SW480 (cell line): ENCODE measurements around the gene DIP2B.
"Not testable (repeated sequence)": the region's sequence is repeated elsewhere in the genome, so short reads cannot be mapped to it uniquely, and the experiment has no call there.

Experiments used
- DNase-seq: peaks from one replicate; pipeline ENCODE4 v3.0.0-alpha.2; 2016; ENCODE audit warnings: low spot score

Gene DIP2B

DNA sequence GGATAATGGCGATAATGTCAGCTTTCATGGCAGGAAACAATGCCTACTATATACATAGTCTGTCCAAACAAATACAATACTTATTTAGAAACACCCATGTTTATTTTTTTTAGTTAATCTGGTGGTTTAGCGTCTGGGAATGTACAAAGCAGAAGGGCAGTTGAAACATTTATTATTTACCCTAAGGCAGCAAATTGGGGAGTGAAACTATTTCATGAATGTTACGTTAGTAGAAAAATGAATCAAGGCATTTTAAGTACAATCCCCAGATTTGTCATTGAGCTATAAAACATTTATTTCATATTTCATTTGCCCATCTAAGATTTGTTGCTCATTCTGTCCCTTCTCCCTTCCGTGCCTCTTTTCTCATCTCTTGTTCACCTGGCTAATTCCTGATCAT lies 172.0 kb downstream of the DIP2B start:
- no peak for DNase-seq

DNA sequence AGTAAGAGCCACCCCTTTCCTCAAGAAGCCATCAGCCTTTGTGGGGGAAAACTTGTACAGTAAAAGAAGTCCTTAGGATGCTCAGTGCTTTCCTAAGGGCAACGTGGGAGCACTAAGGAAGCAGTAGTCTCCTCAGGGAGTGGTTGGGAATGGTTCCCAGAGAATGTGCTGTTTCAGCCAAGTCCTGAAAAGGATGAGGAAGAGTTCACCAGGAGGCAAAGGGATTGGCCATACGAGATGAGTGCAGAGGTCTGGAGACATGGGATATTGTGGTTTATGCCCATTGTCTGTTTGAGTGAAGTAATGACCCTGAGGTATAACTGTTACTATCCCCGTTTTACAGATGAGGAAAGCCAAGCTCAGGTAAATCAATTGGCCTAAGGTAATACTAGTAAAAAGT lies 173.1 kb downstream of the DIP2B start:
- no peak for DNase-seq

- DNase-seq: no peak
Observed at GRCh38 chr12:50678650-50679365, 174.0 kb downstream of the DIP2B start.

GRCh38 chr12:50679612-50680011 lies 174.8 kb downstream of the DIP2B start:
- no peak for DNase-seq

GRCh38 chr12:50681064-50681463 lies 176.3 kb downstream of the DIP2B start:
- not testable (repeated sequence) for DNase-seq

DNA sequence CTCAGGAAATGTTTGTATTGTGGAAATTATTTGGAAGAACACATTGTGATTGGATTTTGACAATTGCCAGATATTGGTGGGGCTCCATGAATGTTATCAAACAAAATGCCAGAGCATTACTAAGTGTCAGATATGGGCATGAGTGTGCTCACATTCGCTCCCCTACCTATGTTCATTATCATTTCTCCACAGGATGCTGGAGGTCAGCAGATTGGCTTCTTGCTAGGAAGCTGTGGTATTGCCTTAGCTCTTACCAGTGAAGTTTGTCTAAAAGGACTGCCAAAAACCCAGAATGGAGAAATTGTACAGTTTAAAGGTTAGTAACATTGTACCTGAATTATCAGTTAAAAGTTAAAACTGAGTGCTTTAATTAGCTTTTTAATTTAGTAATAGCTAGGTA lies 180.9 kb downstream of the DIP2B start:
- no peak for DNase-seq

- DNase-seq: no peak
Observed at GRCh38 chr12:50686406-50686805, 181.6 kb downstream of the DIP2B start.

DNA sequence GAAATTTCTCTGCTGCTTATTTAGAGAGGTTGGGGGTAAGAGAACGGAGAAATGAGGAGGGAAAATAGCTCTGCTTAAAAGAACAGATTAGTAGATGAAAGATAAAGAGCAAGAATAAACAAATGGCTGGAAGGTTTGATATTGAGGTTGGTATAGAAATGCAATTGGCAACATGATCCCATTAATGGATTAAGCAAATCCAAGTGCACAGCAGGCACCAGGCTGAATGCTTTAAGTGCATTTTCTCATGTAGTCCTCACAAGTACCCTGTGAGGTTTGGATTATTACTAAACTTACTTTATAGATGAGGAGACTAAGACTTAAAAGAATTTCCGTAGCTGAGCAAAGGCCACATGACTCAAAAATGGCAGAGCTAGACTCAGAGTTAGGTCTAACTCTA lies 182.2 kb downstream of the DIP2B start:
- DNase-seq: no peak

DNA sequence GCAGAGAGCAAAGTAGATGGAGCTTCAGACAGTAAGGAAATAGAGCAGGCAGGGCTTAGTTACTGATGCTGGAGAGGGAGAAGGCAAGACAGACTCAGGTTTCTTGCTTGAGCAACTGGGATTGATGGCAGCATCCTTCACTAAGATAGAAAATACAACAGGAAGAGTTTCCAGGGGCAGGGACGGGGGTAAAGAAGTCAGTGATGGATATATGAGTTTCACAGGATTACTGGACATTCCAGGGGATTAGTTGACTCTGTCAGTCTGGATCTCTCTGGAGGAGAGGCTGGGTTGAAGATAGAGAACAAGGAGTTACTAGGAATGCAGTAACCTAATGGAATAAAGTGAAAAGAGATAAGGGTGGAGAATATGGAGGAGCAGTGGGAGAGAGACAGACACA lies 184.7 kb downstream of the DIP2B start:
- no peak for DNase-seq

DNA sequence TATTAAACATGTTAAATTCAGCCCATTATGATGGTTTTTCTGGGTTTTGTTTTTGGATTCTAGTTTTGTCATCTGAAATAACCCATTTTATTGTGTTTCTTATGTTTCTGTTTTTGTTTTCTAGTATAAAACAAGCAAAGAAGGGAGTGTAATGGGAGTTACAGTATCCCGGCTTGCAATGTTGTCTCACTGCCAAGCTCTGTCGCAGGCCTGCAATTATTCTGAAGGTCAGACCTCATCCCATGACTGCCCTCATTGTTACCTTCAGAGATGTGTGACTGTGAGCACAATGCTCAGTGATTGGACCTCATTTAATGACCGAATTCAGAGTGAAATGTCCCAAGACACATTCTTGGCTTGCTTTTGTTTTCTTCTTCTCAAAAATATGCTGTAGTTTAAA lies 186.1 kb downstream of the DIP2B start:
- no peak for DNase-seq

DNA sequence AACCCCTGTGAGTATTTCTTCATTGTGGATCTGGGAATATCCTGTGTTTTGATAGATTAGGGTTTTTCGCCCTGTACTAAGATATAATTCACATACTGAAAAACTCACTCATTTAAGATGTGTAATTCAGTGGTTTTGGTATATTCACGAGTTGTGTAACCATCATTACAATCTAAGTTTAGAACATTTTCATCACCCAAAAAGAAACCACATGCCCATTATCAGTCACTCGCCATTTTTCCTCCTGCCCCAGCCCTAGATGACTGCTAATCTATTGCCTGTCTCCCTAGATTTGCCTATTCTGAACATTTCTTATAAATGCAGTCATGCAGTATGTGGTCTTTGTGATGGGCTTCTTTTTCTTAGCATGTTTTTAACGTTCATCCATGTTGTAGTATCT lies 191.2 kb downstream of the DIP2B start:
- no peak for DNase-seq

DNA sequence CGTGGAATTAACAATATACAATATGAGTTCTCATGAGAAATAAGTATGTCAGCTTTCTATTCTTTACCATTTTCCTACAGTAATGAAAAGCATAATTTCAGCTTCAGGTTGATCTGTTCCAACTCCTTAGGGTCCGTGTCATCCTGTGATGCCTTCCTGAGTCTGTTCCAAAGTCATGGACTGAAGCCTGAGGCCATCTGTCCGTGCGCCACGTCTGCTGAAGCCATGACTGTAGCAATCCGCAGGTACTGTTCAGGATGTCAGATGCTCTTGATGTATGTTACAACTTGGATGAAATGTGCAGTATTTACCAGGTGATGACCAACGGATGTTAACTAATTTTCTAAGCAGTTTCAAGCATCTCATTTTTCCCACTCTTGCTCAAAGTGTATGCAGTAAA lies 192.1 kb downstream of the DIP2B start:
- no peak for DNase-seq

- no peak for DNase-seq
Observed at GRCh38 chr12:50699154-50699553, 194.4 kb downstream of the DIP2B start.

- DNase-seq: no peak
Observed at GRCh38 chr12:50699940-50700339, 195.2 kb downstream of the DIP2B start.

GRCh38 chr12:50706606-50707005 lies 201.8 kb downstream of the DIP2B start:
- DNase-seq: no peak

- no peak for DNase-seq
Observed at GRCh38 chr12:50707396-50707795, 202.6 kb downstream of the DIP2B start.

DNA sequence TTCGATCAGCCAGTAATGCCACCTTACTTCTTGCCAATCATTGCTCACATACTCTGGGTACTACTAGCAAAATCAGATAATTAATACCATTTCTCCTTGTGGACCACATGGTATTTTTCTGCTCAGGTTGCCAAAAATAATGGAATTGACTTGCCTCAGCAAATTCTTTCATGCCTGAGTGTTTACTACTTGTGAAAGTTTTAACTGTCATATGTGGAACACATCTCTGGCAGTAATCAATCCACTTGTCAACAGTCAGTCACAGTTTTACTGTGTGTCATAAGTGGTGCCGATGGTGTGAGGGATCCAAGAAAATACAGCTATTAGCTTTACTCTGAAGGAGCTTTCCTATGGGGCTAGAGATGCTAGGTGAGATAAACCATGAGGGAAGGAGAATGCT lies 203.8 kb downstream of the DIP2B start:
- DNase-seq: no peak

DNA sequence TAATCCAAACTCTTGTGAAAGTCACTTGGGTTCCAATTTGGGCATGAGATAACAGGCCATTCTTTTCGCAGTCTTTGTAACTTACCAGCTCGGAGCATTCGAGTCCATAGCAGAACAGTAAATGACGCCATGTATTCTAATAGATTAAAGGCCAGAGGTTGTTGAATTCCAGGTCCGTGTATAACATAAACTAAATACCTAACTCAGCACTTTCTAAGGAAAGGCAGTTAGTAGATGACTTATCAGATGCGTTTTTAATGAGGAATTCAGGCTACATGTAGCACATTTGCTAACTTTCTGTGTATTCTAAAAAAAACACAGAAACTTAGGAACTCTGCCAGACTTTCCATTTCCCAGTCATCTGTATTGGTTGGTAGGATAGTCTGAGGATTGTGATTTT lies 206.3 kb downstream of the DIP2B start:
- no peak for DNase-seq

DNA sequence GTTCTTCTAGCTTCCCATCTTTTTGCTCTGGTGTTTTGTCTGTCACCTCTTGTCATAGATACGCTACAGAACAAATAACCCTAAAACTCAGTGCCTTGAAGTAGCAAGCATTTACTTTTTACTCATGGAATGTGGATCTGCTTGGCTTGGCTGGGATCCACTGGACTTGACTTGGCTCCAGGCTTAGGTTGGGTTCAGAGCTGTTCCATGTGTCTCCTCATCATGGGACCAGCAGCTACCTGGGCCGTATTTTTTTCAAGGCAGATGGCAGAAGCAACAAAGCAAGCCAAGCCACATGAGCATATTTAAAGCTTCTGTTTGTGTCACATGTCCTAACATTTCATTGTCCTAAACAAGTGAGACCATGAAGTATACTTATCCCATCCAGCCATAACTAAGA lies 210.4 kb downstream of the DIP2B start:
- DNase-seq: no peak

- DNase-seq: no peak
Observed at GRCh38 chr12:50718760-50719159, 214.0 kb downstream of the DIP2B start.

DNA sequence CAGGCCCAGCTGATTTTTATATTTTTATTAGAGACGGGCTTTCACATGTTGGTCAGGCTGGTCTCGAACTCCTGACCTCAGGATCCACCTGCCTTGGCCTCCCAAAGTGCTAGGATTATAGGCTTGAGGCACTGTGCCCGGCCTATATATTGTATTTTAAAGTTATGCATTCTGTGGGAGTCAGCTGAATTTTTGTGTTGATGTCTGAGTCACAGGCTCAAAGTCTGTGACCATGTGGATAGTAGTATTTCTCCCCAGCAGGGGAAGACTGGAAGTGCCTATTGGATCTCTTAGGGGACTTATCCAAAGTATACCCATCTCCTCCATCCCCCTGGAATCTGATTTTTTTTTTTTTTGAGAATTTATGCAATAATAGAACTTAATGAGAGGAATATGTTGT lies 215.3 kb downstream of the DIP2B start:
- DNase-seq: no peak

GRCh38 chr12:50720501-50720900 lies 215.7 kb downstream of the DIP2B start:
- no peak for DNase-seq

DNA sequence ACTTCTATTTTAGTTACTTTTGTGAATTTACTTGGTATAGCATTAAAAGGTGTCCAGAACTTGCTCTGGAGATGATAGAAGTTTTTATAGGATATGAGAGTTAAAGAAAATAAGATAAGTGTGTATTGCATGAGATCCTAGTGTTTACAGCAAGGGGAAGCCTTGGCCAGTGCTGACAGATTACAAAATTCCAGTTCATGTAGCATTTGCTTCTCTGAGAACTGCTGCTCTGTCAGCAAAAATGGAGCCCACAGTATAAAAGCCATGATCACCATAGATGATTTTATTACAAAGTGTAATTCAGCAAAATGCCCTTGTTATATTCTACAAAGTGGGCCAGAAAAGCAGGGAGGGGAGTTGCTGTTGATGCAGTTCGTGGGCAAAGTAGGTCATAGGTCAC lies 219.1 kb downstream of the DIP2B start:
- no peak for DNase-seq
